Measurements from ENCODE around the gene SMAD4.
"Not testable (repeated sequence)": the region's sequence is repeated elsewhere in the genome, so short reads cannot be mapped to it uniquely, and the experiment has no call there.

The SMAD4 gene

DNA sequence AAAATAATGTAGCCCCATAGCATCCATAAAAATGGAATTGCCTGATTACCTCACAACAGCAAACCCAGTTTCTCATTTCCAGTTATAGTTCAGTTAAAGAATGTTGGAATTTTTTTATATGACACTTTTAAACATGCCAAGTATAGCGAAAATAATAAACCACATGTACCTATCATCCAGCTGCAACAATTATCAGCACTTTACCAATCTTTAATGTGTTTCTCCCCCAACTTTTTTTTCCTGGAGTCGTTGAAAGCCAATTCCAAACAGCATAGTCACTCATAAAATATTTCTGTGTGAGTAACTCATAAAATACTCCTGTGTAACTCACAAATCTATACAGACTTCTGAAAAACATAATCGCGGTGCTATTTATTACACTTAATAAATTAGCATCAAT, 38.1 kb downstream of the SMAD4 start:
- FAIRE-seq (no peak), DNase-seq (ENCODE audit: insufficient read length, low spot score) (peak; percentile 39)

- FAIRE-seq (no peak), DNase-seq (ENCODE audit: insufficient read length, low spot score) (no peak)
Observed at GRCh38 chr18:51069885-51070284, 39.9 kb downstream of the SMAD4 start.

DNA sequence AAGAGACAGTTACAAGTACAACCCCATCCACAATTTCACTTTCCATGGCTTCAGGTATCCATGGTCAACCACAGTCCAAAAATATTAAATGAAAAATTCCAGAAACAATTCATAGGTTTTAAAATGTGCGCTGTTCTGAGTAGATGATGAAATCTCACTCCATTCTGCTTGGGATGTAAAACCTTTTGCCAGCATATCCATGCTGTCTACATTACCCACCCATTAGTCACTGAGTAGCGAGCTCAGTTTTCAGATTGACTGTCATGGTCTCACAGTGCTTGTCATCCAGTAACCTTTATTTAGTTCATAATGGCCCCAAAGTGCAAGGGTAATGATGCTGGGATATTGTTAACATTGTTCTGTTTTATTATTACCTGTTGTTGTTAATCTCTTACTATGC, 40.5 kb downstream of the SMAD4 start:
- FAIRE-seq (no peak), DNase-seq (ENCODE audit: insufficient read length, low spot score) (peak; percentile 30)

- DNase-seq (ENCODE audit: insufficient read length, low spot score) (no peak), FAIRE-seq (no peak)
Observed at GRCh38 chr18:51072586-51073313, 42.7 kb downstream of the SMAD4 start.

GRCh38 chr18:51074605-51075004, 44.6 kb downstream of the SMAD4 start:
- DNase-seq (ENCODE audit: insufficient read length, low spot score) (no peak), FAIRE-seq (no peak)

DNA sequence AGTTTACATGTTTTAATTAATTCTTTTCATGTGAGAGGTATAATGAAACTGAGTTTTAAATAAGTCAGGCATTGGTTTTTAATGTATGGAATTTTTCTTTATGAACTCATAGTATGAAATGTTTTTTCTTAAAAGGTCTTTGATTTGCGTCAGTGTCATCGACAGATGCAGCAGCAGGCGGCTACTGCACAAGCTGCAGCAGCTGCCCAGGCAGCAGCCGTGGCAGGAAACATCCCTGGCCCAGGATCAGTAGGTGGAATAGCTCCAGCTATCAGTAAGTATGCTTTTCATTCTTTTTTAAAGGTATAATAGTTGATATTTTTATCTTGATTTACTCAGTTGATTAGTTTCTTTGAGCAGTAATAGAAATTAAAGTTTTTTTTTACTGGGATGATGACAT, 46.5 kb downstream of the SMAD4 start:
- DNase-seq (ENCODE audit: insufficient read length, low spot score) (no peak), FAIRE-seq (no peak)

GRCh38 chr18:51077217-51077616, 47.2 kb downstream of the SMAD4 start:
- FAIRE-seq, result no peak
- no peak for DNase-seq (ENCODE audit: insufficient read length, low spot score)

- no peak for DNase-seq (ENCODE audit: insufficient read length, low spot score)
- no peak for FAIRE-seq
Observed at GRCh38 chr18:51078026-51078425, 48.0 kb downstream of the SMAD4 start.

GRCh38 chr18:51082571-51083267, 52.7 kb downstream of the SMAD4 start:
- FAIRE-seq, result no peak

DNA sequence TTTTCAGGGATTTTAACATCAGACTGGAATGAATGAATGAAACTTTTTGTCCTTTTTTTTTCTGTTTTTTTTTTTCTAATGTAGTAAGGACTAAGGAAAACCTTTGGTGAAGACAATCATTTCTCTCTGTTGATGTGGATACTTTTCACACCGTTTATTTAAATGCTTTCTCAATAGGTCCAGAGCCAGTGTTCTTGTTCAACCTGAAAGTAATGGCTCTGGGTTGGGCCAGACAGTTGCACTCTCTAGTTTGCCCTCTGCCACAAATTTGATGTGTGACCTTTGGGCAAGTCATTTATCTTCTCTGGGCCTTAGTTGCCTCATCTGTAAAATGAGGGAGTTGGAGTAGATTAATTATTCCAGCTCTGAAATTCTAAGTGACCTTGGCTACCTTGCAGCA, 53.4 kb downstream of the SMAD4 start:
- no peak for FAIRE-seq
- DNase-seq (ENCODE audit: insufficient read length, low spot score), result no peak

More at GRCh38 chr18:51082571-51083267, 52.7 kb downstream of the SMAD4 start:
- DNase-seq (ENCODE audit: insufficient read length, low spot score), result no peak

DNA sequence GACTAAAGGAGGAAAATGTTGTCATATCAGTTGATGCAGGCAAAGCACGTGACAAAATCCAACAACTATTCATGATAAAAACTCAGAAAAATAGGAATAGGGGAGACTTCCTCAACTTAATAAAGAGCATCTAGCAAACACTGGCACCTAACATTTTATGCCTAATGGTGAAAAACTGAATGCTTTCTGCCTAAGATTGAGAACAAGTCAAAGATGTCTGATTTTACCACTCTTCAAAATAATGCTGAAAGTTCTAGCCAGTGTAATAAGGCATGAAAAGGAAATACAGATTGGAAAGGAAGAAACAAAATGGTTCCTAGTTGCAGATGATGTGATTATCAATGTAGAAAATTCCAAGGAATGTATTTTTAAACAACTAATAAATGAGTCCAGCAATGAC, 58.4 kb downstream of the SMAD4 start:
- FAIRE-seq (no peak), DNase-seq (ENCODE audit: insufficient read length, low spot score) (no peak)

DNA sequence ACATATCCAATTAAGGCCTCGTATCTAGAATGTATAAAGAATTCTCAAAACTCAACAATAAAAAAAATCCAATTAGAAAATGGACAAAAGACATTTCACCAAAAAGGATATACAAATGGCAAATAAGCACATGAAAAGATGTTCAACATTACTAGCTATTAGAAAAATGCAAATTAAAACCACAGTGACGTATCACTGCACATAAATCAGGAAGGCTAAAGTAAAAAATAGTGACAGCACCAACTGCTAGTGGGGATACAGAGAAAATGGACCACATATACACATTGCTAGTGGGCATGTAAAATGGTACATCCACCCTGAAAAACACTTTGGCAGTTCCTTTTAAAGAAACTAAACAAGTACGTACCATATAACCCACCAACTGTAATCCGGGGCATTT, 59.7 kb downstream of the SMAD4 start:
- FAIRE-seq, result no peak

DNA sequence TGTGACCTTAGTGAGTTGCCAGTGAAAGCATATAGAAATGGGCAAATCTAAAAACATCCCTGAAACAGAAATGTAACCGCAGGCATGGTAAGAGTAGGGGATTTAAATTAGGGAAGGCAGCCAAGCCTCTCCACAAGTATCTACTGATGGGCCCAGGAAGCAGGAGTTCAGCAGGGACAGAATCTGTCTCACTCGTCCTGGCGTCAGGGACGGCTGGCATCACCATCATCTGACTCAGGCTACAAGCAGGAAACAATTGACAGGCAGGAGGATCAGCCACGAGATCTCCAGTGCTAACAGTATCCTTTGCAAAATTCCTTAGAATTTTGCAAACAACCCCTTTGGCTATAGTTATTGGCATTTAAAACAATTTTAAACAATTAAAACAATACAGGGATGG, 61.3 kb downstream of the SMAD4 start:
- FAIRE-seq (no peak), DNase-seq (ENCODE audit: insufficient read length, low spot score) (no peak)

More for the DNA sequence above, 59.7 kb downstream of the SMAD4 start:
- DNase-seq (ENCODE audit: insufficient read length, low spot score), result no peak

DNA sequence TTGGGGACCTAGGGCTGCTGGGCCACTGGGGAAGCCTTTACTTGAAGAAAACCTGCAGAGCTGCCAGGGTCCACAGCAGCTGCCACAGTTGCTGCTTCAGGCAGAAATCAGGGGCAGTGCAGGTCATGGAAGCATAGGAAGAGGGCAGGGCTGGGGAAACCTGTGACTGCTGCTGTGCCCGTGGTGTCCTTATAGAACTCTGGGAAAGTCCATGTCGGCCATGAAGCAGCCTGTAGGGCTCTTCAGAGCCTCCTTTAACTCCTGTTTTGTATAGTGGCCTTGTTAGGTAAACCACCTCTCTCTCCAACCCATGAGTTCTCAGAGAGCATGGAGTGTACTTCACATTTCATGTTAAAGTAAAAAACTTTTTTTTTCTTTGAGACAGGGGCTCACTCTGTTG, 62.1 kb downstream of the SMAD4 start:
- FAIRE-seq, result no peak
- DNase-seq (ENCODE audit: insufficient read length, low spot score), result no peak

GRCh38 chr18:51092967-51093366, 63.0 kb downstream of the SMAD4 start:
- DNase-seq (ENCODE audit: insufficient read length, low spot score); FAIRE-seq: not testable (repeated sequence)

DNA sequence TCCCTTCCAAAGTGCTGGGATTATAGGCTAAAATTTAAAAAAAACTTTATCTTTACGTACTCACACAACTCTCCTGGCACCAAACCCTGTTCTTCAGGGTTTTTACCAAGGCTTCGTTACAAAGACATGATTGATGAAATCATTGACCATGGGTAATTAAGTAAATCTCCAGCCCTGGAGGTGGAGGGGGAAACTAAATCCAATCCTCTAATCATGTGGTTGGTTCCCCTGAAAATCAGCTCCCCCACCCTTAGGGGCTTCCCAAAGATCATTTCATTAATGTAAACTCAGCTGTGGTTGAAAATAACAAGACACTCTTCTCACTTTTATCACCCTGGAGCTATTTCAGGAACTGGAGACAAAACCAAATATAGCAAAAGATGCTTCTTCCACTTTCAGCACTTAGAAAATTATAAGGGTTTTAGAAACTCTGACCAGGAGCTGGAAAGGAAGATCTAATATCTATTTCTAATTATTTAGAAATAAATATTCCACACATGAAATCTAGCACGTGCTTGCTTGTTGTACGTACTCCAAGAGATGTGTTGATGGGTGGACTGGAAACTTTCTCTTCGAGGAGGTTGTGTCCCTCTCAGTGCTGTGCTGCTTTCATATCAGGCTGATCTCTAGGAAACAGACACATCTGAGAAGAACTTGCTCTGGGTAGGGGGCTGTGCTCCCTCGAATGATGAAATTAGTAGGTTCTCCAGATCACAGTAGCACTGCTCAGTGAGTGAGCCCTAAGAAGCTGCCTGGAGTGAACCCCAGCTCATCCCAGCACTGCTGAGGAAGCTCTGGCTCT, 67.2 kb downstream of the SMAD4 start:
- no peak for DNase-seq (ENCODE audit: insufficient read length, low spot score)
- FAIRE-seq, result no peak

DNA sequence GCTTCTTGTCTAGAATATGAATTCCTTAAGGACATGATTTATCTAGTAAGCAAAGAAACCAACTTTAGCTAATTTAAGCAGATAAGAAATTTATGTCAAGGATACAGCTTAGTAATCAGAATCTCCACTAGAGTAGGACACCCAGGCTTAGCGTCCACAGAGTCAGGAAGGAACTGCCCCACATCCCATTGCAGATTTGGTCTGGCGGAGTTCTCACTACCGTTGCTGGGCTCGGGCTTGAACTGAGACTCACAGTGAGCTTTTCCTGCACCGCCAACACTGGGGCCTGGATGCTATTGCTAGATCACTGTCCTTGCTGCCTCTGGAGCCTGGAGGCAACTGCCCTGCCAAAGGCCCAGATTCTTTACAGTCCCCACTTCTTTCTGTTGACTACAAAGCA, 68.1 kb downstream of the SMAD4 start:
- no peak for FAIRE-seq
- no peak for DNase-seq (ENCODE audit: insufficient read length, low spot score)

GRCh38 chr18:51098513-51098912, 68.5 kb downstream of the SMAD4 start:
- DNase-seq (ENCODE audit: insufficient read length, low spot score), result no peak

GRCh38 chr18:51100385-51101120, 70.5 kb downstream of the SMAD4 start:
- no peak for DNase-seq (ENCODE audit: insufficient read length, low spot score)

More at GRCh38 chr18:51098513-51098912, 68.5 kb downstream of the SMAD4 start:
- no peak for FAIRE-seq

GRCh38 chr18:51107082-51107481, 77.1 kb downstream of the SMAD4 start:
- DNase-seq (ENCODE audit: insufficient read length, low spot score) (no peak), FAIRE-seq (no peak)

More at GRCh38 chr18:51100385-51101120, 70.5 kb downstream of the SMAD4 start:
- FAIRE-seq, result no peak
